Measurements from ENCODE around the gene ZNF575.

DNA sequence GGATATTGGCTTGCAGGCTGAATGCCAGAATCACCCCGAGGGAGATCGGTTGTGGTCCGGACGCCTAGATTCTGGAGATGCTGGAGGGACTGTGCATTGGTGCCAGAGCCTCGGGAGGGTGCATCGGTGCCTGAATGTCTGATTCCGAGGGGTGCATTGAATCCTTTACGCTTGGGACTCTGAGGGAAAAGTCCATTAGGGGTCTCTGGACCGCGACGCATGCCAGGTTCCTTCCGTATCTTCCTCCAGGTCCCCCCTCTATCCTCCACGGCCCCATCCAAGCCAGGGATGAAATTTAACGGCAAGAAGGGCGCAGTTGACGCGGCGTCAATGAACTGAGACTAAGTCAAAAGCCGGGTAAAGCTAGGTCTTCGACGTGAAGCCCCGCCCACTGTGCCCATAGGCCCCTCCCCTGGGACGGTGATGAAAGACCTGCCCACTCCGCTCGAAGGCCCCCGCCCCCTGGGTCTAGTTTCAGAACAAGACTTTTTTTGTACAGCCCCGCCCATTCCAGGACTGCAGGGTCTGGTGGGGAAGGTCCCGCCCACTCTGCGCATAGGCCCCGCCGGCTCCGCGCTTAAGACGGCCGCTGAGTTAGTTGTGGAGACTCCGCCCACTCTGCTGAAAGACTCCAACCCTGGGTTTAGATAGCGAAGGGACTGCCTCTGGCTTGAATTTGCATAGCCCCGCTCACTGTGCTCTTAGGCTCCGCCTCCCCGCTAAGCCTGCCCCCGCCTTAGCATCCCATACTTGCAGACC is 737 bp downstream of the ZNF575 start:
- TF ChIP-seq, protein P1, sequence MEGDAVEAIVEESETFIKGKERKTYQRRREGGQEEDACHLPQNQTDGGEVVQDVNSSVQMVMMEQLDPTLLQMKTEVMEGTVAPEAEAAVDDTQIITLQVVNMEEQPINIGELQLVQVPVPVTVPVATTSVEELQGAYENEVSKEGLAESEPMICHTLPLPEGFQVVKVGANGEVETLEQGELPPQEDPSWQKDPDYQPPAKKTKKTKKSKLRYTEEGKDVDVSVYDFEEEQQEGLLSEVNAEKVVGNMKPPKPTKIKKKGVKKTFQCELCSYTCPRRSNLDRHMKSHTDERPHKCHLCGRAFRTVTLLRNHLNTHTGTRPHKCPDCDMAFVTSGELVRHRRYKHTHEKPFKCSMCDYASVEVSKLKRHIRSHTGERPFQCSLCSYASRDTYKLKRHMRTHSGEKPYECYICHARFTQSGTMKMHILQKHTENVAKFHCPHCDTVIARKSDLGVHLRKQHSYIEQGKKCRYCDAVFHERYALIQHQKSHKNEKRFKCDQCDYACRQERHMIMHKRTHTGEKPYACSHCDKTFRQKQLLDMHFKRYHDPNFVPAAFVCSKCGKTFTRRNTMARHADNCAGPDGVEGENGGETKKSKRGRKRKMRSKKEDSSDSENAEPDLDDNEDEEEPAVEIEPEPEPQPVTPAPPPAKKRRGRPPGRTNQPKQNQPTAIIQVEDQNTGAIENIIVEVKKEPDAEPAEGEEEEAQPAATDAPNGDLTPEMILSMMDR (conservative IDR thresholded peaks at IDR 0.05) = no peak
- no peak for TF ChIP-seq ZFX (IDR thresholded peaks at IDR 0.05)

Measured in C4-2B (cell line).